ENCODE measurements around the gene SLC29A1. TPM values are rescaled to one million over a fixed set of nuclear protein-coding genes. Genes with fewer than 3 reads are reported as not detected.
"Not testable (repeated sequence)": the region's sequence is repeated elsewhere in the genome, so short reads cannot be mapped to it uniquely, and the experiment has no call there.

Gene SLC29A1
- 10 to 100 TPM; 54.7 to 89.9 (median 71.6) TPM for polyA plus RNA-seq (ENCODE audit: insufficient read length in 10 of 10)
- long read RNA-seq, donor 1, transcript SLC29A1-209 (13 exons, 2,318 nt), result major isoform, 10 of 16 reads
- long read RNA-seq, donor 1, partial matches to known transcripts, result 0 of 16 reads
- long read RNA-seq, donor 1, other reads (novel, unspliced or antisense), result 0 of 16 reads
- long read RNA-seq, donor 2, partial matches to known transcripts, result 0 of 9 reads
- long read RNA-seq, donor 2, other reads (novel, unspliced or antisense), result 0 of 9 reads
- long read RNA-seq, donor 3, partial matches to known transcripts, result 0 of 1 reads
- long read RNA-seq, donor 3, other reads (novel, unspliced or antisense), result 0 of 1 reads
- long read RNA-seq, donor 4, partial matches to known transcripts, result 0 of 7 reads
- long read RNA-seq, donor 4, other reads (novel, unspliced or antisense), result 0 of 7 reads
- long read RNA-seq, donor 5, partial matches to known transcripts, result 53 of 61 reads
- long read RNA-seq, donor 5, other reads (novel, unspliced or antisense), result 0 of 61 reads
- long read RNA-seq, donor 6, transcript SLC29A1-206 (13 exons, 2,183 nt), result major isoform, 9 of 33 reads
- long read RNA-seq, donor 6, partial matches to known transcripts, result 19 of 33 reads
- long read RNA-seq, donor 6, other reads (novel, unspliced or antisense), result 0 of 33 reads
- long read RNA-seq, donor 7, transcript SLC29A1-206 (13 exons, 2,183 nt), result major isoform, 5 of 13 reads
- long read RNA-seq, donor 7, partial matches to known transcripts, result 6 of 13 reads
- long read RNA-seq, donor 7, other reads (novel, unspliced or antisense), result 0 of 13 reads
- long read RNA-seq, donor 8, partial matches to known transcripts, result 0 of 1 reads
- long read RNA-seq, donor 8, other reads (novel, unspliced or antisense), result 0 of 1 reads
- long read RNA-seq, donor 9, partial matches to known transcripts, result 0 of 2 reads
- long read RNA-seq, donor 9, other reads (novel, unspliced or antisense), result 0 of 2 reads

DNA sequence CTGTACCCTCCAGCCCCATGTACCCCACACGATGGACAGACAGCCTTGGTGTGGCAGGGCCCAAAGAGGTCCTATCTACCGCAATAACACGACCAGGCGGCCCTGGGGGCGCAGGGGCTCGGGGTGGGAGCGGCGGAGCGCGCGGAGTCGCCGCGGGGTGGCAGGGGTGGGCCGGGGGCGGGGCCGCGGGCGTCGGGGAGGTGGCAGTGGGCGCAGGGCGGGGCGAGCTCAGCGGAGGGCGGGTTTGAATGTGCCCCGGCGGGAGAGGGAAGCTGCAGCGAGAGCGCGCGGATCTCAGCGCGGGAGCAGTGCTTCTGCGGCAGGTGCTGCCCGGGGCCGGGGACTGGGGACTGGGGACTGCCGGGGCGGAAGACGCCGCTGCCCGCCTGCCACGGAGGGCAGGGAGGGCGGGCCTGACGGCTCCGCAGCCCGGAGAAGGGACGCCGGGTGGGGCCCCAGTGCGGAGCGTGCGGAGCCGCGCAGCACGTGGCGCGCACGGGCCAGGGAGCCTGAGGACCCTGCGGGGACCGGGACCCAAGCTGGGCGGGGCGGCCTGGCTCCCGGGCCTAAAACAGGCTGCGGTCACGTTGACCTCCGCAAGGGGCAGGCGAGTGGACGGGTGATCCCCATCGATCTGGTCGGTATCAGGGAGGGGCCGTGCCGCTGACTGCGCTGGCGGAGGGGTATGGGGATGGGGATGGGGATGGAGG lies at the start of gene SLC29A1:
TSS of gene SLC29A1 (plus strand) at position 277 of the 710 bp plus-strand sequence. CDS start 3,719 bp downstream, outside the sequence.
- DNase-seq, result peak in 2 of 3 donors; percentile 74 to 85

DNA sequence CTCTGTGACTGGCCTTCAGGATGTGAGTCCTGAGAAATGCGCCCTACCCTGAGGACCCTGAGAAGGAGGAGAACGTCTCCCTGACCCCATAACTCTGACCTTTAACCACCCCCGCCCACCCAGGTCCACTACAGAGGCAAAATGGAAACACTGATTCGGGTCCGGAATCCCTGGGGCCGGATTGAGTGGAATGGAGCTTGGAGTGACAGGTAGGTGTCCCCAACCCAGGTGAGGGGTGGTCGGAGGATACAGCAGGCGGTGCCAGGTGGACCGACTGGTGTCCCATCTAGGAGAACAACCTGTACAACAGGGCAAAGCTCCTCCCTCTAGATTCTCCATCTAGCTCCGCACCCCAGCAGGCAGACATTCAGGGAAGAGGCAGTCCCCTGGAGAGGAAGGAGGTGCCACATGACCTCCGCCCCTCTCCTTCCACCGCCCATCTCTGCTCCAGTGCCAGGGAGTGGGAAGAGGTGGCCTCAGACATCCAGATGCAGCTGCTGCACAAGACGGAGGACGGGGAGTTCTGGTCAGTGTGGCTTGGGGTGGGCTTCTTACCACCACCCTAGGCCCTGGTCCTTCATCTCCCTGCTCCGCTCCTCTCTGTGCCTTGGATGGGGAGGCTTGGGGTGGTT lies 47.1 kb upstream of the SLC29A1 start:
- no peak for DNase-seq

DNA sequence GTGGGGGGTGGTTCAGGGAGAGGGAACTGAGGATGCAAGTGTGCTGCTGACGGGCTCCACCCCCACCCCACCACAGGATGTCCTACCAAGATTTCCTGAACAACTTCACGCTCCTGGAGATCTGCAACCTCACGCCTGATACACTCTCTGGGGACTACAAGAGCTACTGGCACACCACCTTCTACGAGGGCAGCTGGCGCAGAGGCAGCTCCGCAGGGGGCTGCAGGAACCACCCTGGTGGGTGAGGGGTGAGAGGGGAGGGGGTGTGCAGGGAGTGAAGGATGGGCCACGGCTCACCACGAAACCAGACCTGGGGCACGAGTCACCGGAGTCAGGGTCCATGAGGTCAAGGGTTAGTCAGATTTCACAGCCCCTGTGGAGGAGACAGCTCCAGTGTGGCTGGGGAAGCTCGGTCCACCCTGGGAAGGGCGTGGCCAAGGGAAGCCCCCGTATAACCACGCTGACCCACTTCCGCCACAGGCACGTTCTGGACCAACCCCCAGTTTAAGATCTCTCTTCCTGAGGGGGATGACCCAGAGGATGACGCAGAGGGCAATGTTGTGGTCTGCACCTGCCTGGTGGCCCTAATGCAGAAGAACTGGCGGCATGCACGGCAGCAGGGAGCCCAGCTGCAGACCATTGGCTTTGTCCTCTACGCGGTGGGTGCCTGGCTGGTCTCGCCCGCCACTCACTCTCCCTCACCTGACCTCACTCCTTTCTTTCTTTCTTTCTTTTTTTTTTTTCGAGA lies 46.5 kb upstream of the SLC29A1 start:
- no peak for DNase-seq

DNA sequence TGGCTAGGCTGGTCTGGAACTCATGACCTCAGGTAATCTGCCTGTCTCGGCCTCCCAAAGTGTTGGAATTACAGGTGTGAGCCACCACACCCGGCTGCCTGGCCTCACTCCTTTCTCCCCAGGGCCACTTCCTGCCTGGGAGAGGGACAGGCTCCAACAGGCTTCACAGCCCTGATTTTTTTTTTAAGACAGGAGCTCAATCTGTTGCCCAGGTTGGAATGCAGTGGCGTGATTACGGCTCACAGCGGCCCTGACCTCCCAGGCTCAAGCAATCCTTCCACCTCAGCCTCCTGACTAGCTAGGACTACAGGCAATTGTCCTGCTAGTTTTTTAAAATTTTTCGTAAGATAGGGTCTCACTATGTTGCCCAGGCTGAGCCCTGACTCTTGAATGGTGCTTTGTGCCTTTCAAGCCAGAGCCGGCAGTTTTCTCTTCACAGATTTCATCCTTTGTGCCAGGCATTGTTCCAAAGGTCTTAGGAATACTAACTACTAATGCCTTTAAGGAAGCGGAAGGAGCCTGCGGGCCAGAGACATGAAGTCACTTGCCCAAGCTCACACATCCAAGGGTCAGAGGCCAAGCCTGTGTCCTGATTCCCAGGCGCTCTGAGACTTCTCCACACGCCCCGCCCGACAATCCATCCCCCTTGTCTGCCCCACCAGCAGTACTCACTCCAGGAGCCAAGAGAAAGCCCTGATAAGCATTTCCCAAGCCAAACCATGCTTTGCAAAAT lies 45.5 kb upstream of the SLC29A1 start:
- no peak for DNase-seq

DNA sequence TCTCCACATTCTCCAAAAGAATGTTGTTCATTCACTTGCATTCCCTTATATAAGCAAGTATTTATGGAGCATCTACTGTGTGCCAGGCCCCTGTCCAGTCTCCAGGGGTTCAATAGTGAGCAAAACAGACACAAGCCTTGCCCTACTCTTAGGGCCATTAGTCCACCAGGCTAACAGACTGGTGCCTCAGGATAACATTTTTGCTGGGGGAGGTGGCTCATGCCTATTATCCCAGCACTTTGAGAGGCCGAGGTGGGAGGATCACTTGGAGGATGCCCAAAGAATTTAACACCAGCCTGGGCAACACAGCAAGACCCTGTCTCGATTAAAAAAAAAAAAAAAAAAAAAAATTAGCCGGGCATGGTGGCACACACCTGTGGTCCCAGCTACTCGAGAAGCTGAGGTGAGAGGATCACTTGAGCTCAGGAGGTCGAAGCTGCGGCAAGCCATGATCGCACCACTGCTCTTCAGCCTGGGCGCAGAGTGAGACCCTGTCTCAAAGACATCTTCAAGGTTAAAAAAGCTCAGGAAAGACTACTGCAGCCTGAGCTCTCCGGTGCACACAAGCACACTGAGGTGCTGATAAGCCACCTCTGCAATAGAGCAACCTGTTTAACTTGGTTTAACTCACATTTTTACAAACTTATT lies 44.8 kb upstream of the SLC29A1 start:
- no peak for DNase-seq

DNA sequence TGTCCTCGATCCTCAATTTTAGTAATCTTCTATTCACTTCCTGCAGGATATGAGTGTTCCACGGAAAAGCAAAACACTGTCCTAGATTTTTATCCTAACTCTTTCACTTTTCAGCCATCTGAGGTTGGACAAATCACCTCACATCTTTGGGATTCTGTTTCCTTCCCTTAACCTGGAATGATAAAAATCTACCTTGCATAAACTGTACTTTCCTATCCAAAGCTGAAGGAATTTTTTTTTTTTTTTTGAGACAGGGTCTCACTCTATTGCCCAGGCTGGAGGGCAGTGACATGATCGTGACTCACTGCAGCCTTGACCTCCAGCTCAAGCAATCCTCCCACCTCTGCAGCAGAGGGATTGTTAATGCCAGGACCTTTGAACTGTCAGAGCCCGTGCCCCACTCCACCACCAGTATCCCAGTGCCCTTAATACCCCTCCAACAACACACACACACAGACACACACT lies 44.3 kb upstream of the SLC29A1 start:
- no peak for DNase-seq

DNA sequence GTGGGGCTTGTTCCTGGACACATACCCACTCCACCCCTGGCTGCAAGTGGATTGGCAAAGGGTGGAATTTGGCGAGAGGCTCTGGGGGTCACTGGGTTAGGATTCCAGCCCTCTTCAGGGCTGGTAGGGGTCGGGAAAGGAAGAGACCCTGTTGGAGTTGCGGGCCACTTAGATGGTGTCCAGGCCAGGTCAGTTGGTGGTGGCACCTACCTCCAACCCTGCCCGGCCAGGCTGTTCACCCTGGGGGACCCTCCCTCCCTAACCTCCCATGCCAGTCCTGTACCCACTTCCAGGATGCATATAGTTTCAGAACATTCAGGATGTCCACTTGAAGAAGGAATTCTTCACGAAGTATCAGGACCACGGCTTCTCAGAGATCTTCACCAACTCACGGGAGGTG lies 43.7 kb upstream of the SLC29A1 start:
- no peak for DNase-seq

DNA sequence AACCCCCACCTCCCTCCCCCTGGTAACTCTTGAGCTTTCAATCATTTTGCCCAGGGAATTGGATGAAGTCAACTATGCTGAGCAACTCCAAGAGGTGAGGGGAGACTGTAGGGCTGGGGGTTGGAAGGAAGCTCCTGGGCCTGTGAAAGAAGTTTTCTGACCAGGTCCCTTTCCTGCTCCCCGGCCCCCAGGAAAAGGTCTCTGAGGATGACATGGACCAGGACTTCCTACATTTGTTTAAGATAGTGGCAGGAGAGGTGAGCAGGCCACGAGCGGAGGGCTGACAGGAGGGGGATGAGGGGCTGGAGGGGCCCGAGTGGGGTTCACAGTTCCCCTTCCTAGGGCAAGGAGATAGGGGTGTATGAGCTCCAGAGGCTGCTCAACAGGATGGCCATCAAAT lies 43.0 kb upstream of the SLC29A1 start:
- no peak for DNase-seq

DNA sequence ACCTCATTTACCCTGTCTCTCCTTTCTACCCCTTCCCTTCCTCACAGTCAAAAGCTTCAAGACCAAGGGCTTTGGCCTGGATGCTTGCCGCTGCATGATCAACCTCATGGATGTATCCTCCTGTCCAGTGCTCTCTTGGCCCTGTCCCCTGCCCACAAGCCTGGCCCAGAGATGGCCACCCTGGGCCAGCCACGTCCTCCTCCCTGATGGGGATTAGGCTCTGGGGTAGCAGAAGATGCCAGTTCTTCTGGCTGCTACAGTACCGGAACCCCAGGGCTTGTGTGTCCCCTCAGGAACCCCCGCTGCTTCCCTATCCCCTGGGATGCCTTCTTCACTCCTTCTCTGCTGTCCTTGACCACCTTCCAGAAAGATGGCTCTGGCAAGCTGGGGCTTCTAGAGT lies 42.5 kb upstream of the SLC29A1 start:
- DNase-seq, result no peak

DNA sequence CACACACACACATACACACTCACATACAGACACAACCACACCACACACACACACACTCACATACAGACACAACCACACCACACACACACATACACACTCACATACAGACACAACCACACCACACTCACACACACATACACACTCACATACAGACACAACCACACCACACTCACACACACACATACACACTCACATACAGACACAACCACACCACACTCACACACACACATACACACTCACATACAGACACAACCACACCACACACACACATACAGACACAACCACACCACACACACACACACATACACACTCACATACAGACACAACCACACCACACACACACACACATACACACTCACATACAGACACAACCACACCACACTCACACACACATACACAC lies 41.6 kb upstream of the SLC29A1 start:
- not testable (repeated sequence) for DNase-seq

DNA sequence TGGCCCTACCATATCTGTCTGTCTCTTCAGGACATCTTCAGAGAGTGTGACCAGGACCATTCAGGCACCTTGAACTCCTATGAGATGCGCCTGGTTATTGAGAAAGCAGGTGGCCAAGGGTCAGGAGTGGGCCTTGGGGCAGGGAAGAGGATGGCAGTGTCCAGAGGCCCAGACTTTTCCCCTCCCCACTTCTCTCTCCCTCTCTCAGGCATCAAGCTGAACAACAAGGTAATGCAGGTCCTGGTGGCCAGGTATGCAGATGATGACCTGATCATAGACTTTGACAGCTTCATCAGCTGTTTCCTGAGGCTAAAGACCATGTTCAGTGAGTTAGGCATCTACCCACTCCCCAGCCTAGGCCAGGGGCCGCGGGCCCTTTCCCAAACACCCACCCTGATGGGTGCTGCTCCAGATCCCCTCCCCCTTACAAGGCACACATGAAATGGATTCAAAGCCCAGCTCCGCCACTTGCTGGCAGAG lies 40.4 kb upstream of the SLC29A1 start:
- no peak for DNase-seq

DNA sequence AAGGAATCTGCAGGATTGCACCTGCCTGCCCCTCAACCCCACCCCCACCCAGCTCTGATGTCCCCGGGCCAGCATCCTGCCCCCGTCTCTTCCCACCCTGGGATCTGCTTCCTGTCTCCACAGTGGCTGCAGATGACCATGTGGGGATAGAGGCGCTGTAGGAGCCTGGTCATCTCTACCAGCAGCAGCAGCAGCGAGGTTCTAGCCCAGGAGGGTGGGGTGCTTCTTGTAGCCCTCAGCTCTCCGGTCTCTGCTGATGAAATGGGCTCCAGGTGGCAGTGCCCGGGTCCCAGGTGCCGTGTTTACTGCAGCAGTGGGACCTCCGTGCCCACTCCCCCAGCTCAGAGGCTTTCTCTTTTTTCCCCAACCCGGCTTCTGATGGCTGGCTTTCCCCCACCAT lies 39.6 kb upstream of the SLC29A1 start:
- no peak for DNase-seq

DNA sequence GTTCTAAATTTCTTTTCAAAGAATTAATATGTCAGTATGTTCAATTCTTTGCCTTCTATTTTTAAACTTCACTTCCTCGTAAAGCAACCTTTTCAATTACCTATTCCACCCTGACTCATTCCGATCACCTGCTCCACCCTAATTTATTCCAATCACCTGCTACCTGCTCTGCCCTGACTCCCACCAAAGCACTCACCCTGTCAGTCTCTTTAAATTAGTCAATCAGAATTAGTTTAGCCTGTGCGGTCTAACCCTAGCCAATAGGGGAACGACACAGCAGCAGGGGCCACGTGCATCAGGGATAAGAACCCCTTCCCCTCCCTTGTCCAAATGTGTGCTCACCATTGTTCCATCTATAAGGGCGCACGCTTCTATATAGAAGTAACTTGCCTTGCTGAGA lies 38.0 kb upstream of the SLC29A1 start:
- not testable (repeated sequence) for DNase-seq

DNA sequence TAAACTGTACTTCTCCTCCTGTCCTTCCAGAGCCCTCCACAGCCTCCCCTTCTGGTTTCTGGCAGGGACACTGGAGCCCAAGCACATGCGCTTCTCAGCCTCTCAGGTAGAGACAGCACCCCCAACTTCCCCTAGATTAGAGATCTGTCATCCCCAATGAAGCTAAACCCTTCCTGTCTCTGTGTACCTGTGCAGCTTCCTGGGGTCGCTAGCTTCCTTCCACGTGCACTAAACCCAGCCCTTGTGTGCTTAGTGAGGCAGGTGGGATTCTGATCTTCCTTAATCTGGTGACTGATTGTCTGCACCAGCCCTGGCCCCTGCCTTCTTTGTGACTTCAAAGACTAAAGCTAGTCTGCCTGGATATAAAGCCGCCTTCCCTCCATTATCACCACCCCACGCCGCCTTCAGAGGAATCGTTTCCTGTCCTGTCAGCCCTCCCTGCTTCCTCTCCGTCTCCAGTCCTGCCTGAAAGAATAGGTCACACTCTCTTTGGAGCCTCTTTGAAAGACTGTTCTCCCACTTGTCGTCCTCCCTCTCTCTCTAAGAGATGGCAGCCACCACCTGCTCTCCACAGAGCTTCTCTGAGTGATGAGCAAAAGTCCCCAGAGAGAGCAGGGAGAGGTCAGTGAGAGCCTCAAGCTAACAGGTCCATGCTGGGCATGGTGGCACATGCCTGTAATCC lies 37.3 kb upstream of the SLC29A1 start:
- no peak for DNase-seq

DNA sequence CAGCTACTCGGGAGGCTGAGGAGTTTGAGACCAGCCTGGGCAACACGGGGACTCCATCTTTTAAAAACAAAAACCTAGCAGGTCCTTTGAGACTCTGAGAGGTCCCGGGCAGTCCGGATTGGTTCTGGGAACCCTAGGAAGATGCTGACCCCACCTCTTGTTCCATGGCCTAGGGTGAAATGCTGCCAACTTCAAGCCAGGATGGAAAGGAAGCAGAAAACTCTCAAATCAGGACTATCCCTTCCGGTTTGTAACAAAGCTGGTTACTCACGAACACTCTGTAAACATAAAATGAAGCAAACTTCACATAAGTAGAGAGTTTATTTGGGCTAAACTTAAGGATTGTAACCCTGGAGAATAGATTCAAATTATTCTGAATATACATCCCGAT lies 36.8 kb upstream of the SLC29A1 start:
- DNase-seq, result no peak

DNA sequence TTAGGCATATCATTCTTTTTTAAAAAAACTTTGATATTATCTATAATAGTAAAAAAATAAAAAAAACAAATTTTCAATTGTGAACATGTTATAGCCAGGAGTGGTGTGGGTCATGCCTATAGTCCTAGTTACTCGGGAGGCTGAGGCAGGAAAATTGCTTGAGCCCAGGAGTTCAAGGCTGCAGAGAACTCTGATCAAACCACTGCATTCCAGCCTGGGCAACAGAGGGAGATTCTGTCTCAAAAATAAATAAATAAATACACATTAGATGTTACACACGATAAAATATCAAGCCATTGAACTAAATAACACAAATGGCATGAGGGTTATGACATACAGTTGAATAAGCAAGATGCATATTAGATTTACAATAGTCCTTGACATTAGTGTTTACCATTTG lies 34.6 kb upstream of the SLC29A1 start:
- DNase-seq, result no peak

DNA sequence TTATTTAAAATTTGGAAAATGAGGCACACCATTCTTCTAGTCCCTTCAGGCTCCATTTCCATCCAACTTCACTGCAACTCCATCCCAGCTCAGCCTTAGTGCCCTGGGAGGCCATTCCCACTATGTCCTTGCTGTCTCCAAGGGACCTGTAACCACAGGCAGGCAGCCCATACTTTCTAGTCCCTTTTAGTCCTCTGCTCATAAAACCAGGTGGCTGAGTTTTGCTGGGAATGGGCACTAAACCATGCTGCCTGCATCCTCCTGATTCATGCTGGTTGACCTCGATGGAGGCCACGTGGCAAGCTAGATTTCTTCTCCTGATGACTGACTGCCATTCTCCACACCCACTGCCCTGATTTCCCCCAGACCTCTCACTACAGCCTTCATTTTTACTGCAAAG lies 34.1 kb upstream of the SLC29A1 start:
- no peak for DNase-seq

DNA sequence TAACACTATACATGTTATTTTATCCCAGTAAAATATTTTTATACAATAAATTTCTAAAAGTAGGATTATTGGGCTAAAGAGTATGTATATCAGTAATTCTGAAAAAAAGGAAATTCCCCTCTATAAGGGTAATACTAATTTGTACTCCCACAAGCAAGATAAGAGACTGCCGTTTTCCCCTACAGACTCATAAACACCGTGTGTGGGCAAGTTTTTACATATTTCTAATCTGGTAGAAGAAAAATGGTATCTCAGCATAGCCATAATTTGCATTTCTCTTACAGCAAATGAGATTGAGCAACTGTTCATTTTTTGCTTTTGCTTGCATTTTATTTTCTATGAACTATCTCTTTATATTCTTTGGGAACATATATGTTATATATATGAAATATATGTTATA lies 32.7 kb upstream of the SLC29A1 start:
- DNase-seq, result no peak
